Measurements from ENCODE around the gene CD244.

CD244 gene

GRCh38 chr1:160844447-160845232 is 18.0 kb downstream of the CD244 start:
- DNase-seq (ENCODE audit: low spot score): no peak

GRCh38 chr1:160841079-160841478 is 21.6 kb downstream of the CD244 start:
- DNase-seq (ENCODE audit: low spot score): no peak

- DNase-seq (ENCODE audit: low spot score): no peak
These were observed 22.9 kb downstream of the CD244 start for GRCh38 chr1:160839746-160840145.

- no peak for DNase-seq (ENCODE audit: low spot score)
These were observed 23.8 kb downstream of the CD244 start for GRCh38 chr1:160838888-160839287.

GRCh38 chr1:160837558-160838205 is 25.0 kb downstream of the CD244 start:
- DNase-seq (ENCODE audit: low spot score): peak; percentile 76

GRCh38 chr1:160836981-160837557 is 25.6 kb downstream of the CD244 start:
- DNase-seq (ENCODE audit: low spot score): no peak

GRCh38 chr1:160836561-160836960 is 26.1 kb downstream of the CD244 start:
- no peak for DNase-seq (ENCODE audit: low spot score)

GRCh38 chr1:160835751-160836150 is 26.9 kb downstream of the CD244 start:
- no peak for DNase-seq (ENCODE audit: low spot score)

GRCh38 chr1:160834945-160835565 is 27.6 kb downstream of the CD244 start:
- DNase-seq (ENCODE audit: low spot score): peak; percentile 40

- peak; percentile 74 for DNase-seq (ENCODE audit: low spot score)
These were observed 32.1 kb downstream of the CD244 start for GRCh38 chr1:160830321-160831153.

GRCh38 chr1:160829766-160830165 is 32.9 kb downstream of the CD244 start:
- no peak for DNase-seq (ENCODE audit: low spot score)

GRCh38 chr1:160827418-160827817 is 35.3 kb downstream of the CD244 start:
- no peak for DNase-seq (ENCODE audit: low spot score)

- DNase-seq (ENCODE audit: low spot score): no peak
These were observed 36.1 kb downstream of the CD244 start for GRCh38 chr1:160826546-160826945.

GRCh38 chr1:160823296-160823695 is 39.4 kb downstream of the CD244 start:
- no peak for DNase-seq (ENCODE audit: low spot score)

GRCh38 chr1:160821627-160822026 is 41.1 kb downstream of the CD244 start:
- no peak for DNase-seq (ENCODE audit: low spot score)

- DNase-seq (ENCODE audit: low spot score): no peak
These were observed 43.5 kb downstream of the CD244 start for GRCh38 chr1:160819186-160819585.

- DNase-seq (ENCODE audit: low spot score): no peak
These were observed 44.3 kb downstream of the CD244 start for GRCh38 chr1:160818207-160818937.

- no peak for DNase-seq (ENCODE audit: low spot score)
These were observed 47.8 kb downstream of the CD244 start for GRCh38 chr1:160814856-160815255.

GRCh38 chr1:160814316-160814715 is 48.4 kb downstream of the CD244 start:
- no peak for DNase-seq (ENCODE audit: low spot score)

GRCh38 chr1:160813215-160813614 is 49.5 kb downstream of the CD244 start:
- peak; percentile 59 for DNase-seq (ENCODE audit: low spot score)

GRCh38 chr1:160811147-160811546 is 51.5 kb downstream of the CD244 start:
- no peak for DNase-seq (ENCODE audit: low spot score)
